Measurements from ENCODE around the gene KCNJ5.

DNA sequence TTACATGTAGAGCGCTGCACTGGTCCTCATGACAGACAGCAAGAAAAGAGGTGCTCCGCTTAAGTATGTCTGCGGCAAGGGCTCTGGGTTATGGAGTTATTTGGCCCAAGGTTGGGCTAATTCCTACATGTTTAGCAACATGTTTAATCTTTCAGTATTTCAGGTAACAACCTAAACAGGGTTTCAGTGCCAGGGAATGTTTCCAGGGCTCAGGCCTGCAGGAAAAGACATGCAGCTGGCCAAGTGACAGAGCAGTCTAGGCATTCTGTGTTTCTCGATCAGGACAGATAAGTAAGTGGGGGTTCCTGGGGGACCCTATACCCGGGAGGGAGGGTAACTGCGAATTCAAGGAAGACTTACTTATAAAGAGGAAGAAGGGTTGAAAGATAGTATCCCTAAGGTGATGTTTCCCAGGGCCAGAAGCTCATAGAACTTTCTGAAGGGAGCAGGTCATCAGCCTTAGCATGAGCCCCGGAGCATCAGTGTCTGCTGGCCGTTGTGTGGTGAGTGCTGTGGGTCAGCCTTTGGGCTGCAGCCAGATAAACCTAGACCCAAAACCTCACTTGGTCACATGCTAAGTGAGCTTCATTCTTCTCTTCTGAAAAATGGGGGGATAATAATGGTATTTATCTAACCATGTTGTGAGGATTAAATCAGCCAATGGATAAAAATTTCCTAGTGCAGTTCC, 18.4 kb downstream of the KCNJ5 start:
- TF ChIP-seq, protein P1, sequence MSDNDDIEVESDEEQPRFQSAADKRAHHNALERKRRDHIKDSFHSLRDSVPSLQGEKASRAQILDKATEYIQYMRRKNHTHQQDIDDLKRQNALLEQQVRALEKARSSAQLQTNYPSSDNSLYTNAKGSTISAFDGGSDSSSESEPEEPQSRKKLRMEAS (IDR thresholded peaks at IDR 0.05), result no peak
- TF ChIP-seq EP300 (IDR thresholded peaks at IDR 0.05; ENCODE audit: borderline replicate concordance) (no peak), TAF1 (IDR thresholded peaks at IDR 0.05; ENCODE audit: low read depth) (no peak), RAD21 (IDR thresholded peaks at IDR 0.05; ENCODE audit: low read depth) (no peak), YY1 (IDR thresholded peaks at IDR 0.05; ENCODE audit: low read depth) (no peak), FOXM1 (IDR thresholded peaks at IDR 0.05; ENCODE audit: borderline replicate concordance, low read depth) (no peak), CEBPB (IDR thresholded peaks at IDR 0.05) (no peak), TCF12 (IDR thresholded peaks at IDR 0.05; ENCODE audit: low read depth) (no peak), CREB1 (IDR thresholded peaks at IDR 0.05; ENCODE audit: low read depth) (no peak)
- TF ChIP-seq, protein P2, sequence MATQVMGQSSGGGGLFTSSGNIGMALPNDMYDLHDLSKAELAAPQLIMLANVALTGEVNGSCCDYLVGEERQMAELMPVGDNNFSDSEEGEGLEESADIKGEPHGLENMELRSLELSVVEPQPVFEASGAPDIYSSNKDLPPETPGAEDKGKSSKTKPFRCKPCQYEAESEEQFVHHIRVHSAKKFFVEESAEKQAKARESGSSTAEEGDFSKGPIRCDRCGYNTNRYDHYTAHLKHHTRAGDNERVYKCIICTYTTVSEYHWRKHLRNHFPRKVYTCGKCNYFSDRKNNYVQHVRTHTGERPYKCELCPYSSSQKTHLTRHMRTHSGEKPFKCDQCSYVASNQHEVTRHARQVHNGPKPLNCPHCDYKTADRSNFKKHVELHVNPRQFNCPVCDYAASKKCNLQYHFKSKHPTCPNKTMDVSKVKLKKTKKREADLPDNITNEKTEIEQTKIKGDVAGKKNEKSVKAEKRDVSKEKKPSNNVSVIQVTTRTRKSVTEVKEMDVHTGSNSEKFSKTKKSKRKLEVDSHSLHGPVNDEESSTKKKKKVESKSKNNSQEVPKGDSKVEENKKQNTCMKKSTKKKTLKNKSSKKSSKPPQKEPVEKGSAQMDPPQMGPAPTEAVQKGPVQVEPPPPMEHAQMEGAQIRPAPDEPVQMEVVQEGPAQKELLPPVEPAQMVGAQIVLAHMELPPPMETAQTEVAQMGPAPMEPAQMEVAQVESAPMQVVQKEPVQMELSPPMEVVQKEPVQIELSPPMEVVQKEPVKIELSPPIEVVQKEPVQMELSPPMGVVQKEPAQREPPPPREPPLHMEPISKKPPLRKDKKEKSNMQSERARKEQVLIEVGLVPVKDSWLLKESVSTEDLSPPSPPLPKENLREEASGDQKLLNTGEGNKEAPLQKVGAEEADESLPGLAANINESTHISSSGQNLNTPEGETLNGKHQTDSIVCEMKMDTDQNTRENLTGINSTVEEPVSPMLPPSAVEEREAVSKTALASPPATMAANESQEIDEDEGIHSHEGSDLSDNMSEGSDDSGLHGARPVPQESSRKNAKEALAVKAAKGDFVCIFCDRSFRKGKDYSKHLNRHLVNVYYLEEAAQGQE (IDR thresholded peaks at IDR 0.05; ENCODE audit: low read depth), result no peak
